GM23338 (cell line): ENCODE results near the gene PTS. TPM values are rescaled to one million over a fixed set of nuclear protein-coding genes. Genes with fewer than 3 reads are reported as not detected.

ENCODE experiments used
- ATAC-seq: fragments of 200-7000 bp; cut with Tn5 transposase; 3 replicates; pipeline ENCODE4 v1.9.1; 2020
- DNase-seq: peaks from one replicate; pipeline ENCODE4 v3.0.0-alpha.2; 2015; ENCODE audit warnings: low spot score
- H2AFZ ChIP-seq: fragments of 200-600 bp; sonication (generic); 2 replicates; pipeline ENCODE4 v1.8.0; 2016; ENCODE audit warnings: antibody characterized with exemption, mild to moderate bottlenecking, moderate library complexity
- H3F3A ChIP-seq: fragments of 200-600 bp; sonication (generic); replicated peaks from 2 replicates; pipeline ENCODE4 v1.8.0; 2017; ENCODE audit warnings: antibody characterized with exemption, mixed run types, low read depth
- H3K27ac ChIP-seq: fragments of 200-600 bp; sonication (generic); 2 replicates; pipeline ENCODE4 v1.6.1; 2016; ENCODE audit warnings: low read depth
- H3K27me3 ChIP-seq: fragments of 200-600 bp; sonication (generic); 2 replicates; pipeline ENCODE4 v1.8.0; 2016; ENCODE audit warnings: mild to moderate bottlenecking, mixed run types, moderate library complexity; ENCODE audit not compliant: insufficient read depth
- H3K36me3 ChIP-seq: fragments of 200-600 bp; sonication (generic); 2 replicates; pipeline ENCODE4 v1.8.0; 2016; ENCODE audit warnings: mild to moderate bottlenecking; ENCODE audit not compliant: insufficient read depth
- H3K4me1 ChIP-seq: fragments of 200-600 bp; sonication (generic); 2 replicates; pipeline ENCODE4 v1.8.0; 2016; ENCODE audit warnings: mild to moderate bottlenecking, moderate library complexity; ENCODE audit not compliant: insufficient read depth
- H3K4me2 ChIP-seq: fragments of 200-600 bp; sonication (generic); 2 replicates; pipeline ENCODE4 v1.7.1; 2017; ENCODE audit warnings: mixed run types
- H3K4me3 ChIP-seq: fragments of 200-600 bp; sonication (generic); 2 replicates; pipeline ENCODE4 v1.6.1; 2016; ENCODE audit warnings: mixed run types
- H3K79me2 ChIP-seq: fragments of 200-600 bp; sonication (generic); replicated peaks from 2 replicates; pipeline ENCODE4 v1.8.0; 2017; ENCODE audit warnings: mild to moderate bottlenecking; ENCODE audit not compliant: insufficient read depth
- H3K9me2 ChIP-seq: fragments of 200-600 bp; sonication (generic); 2 replicates; pipeline ENCODE4 v1.8.0; 2017; ENCODE audit not compliant: insufficient read depth
- H4K20me1 ChIP-seq: fragments of 200-600 bp; sonication (generic); replicated peaks from 2 replicates; pipeline ENCODE4 v1.8.0; 2017; ENCODE audit warnings: mild to moderate bottlenecking; ENCODE audit not compliant: insufficient read depth
- H3K27ac Mint-ChIP-seq: 2 replicates; pipeline ENCODE4 v1.8.0; 2020; ENCODE audit warnings: inconsistent platforms, mild to moderate bottlenecking, moderate library complexity, mixed read lengths
- H3K27me3 Mint-ChIP-seq: 3 replicates; pipeline ENCODE4 v1.8.0; 2022; ENCODE audit warnings: low read depth, mild to moderate bottlenecking, moderate library complexity, mixed read lengths, inconsistent platforms; ENCODE audit not compliant: insufficient read depth, poor library complexity
- H3K36me3 Mint-ChIP-seq: 3 replicates; pipeline ENCODE4 v1.8.0; 2021; ENCODE audit warnings: low read depth, mild to moderate bottlenecking, inconsistent platforms, moderate library complexity, mixed read lengths
- H3K4me1 Mint-ChIP-seq: 3 replicates; pipeline ENCODE4 v1.8.0; 2020; ENCODE audit warnings: mild to moderate bottlenecking, inconsistent platforms, mixed read lengths
- H3K4me3 Mint-ChIP-seq: 3 replicates; pipeline ENCODE4 v1.8.0; 2021; ENCODE audit warnings: moderate library complexity, mild to moderate bottlenecking, inconsistent platforms, mixed read lengths
- H3K9me3 Mint-ChIP-seq: 3 replicates; pipeline ENCODE4 v1.8.0; 2020; ENCODE audit warnings: moderate library complexity, mild to moderate bottlenecking, inconsistent platforms, mixed read lengths
- CREB1 ChIP-seq: fragments of 250-450 bp; sonication (Bioruptor Pico); IDR thresholded peaks from 2 replicates; pipeline ENCODE4 v1.5.0; 2020; ENCODE audit warnings: low read depth, mild to moderate bottlenecking, moderate library complexity
- EZH2 ChIP-seq: fragments of 200-600 bp; sonication (generic); IDR thresholded peaks from one replicate; pipeline ENCODE4 v1.8.0; 2017; ENCODE audit warnings: antibody characterized with exemption, mild to moderate bottlenecking, low read depth; ENCODE audit not compliant: unreplicated experiment
- EZH2phosphoT487 ChIP-seq: fragments of 200-600 bp; sonication (generic); IDR thresholded peaks from one replicate; pipeline ENCODE4 v1.8.1; 2018; ENCODE audit warnings: antibody characterized with exemption; ENCODE audit not compliant: unreplicated experiment
- JUNB ChIP-seq: IDR thresholded peaks from one replicate; pipeline ENCODE4 v1.6.1; 2016; ENCODE audit warnings: antibody characterized with exemption; ENCODE audit not compliant: unreplicated experiment
- NANOG ChIP-seq: IDR thresholded peaks from 2 replicates; pipeline ENCODE4 v1.6.1; 2016; ENCODE audit warnings: antibody characterized with exemption, borderline replicate concordance
- POLR2AphosphoS5 ChIP-seq: IDR thresholded peaks from 2 replicates; pipeline ENCODE4 v1.6.1; 2016; ENCODE audit warnings: antibody characterized with exemption, low read depth
- STAT1 ChIP-seq: IDR thresholded peaks from one replicate; pipeline ENCODE4 v1.6.1; 2016; ENCODE audit warnings: antibody characterized with exemption; ENCODE audit not compliant: unreplicated experiment
- ZNF114 ChIP-seq: fragments of 250-450 bp; sonication (Bioruptor Pico); IDR thresholded peaks from 2 replicates; pipeline ENCODE4 v1.5.0; 2020; ENCODE audit warnings: mild to moderate bottlenecking, moderate library complexity
- ZNF331 ChIP-seq: fragments of 250-450 bp; sonication (Bioruptor Pico); IDR thresholded peaks from 2 replicates; pipeline ENCODE4 v1.5.0; 2020; ENCODE audit warnings: low read depth, mild to moderate bottlenecking, moderate library complexity
- ZNF462 ChIP-seq: fragments of 250-450 bp; sonication (Bioruptor Pico); IDR thresholded peaks from 2 replicates; pipeline ENCODE4 v1.5.0; 2020; ENCODE audit warnings: mild to moderate bottlenecking, moderate library complexity
- polyA plus RNA-seq: library from polyadenylated mRNA; unstranded; fragments of >200 nt; fragmentation: Nextera tagmentation; extraction: Ambion mirVana; gene quantifications from 2 replicates; pipeline ENCODE4 v1.2.1, GENCODE V29; 2016
- total RNA-seq: library from RNA; depleted of rRNA; stranded (reverse); fragments of >200 nt; shearing (Covaris generic); gene quantifications from 2 replicates; pipeline ENCODE4 v1.2.3, GENCODE V29; 2014
- TF ChIP-seq, protein P1 (sequence below): IDR thresholded peaks from 2 replicates; pipeline ENCODE4 v1.6.1; 2016; ENCODE audit warnings: antibody characterized with exemption
- TF ChIP-seq, protein P2 (sequence below), 2 experiments: fragments of 200-600 bp in 1 of 2; sonication (generic) in 1 of 2; conservative IDR thresholded peaks; 2 replicates each; pipeline versions ENCODE4 v1.5.1 to v1.6.1; 2016 to 2017; ENCODE audit warnings: antibody characterized with exemption in 2 of 2, low read depth in 2 of 2, mild to moderate bottlenecking in 2 of 2, moderate library complexity in 1 of 2
- TF ChIP-seq, protein P3 (sequence below): IDR thresholded peaks from one replicate; pipeline ENCODE4 v1.6.1; 2018; ENCODE audit warnings: antibody characterized with exemption; ENCODE audit not compliant: unreplicated experiment

PTS gene
- total and polyA plus RNA-seq, 2 experiments from 2014 or later, result 19.9 to 85.5 TPM

- H3K27me3 ChIP-seq, result no peaks in the 10 kb centered on the region
- Mint-ChIP-seq H3K36me3 (no peaks in the 10 kb centered on the region; the same call in 2 of the 3 replicates), H3K4me3 (no peak overlapping the region), H3K27me3 (peaks cover 4% of the 10 kb centered on the region), H3K27ac (no peak overlapping the region), H3K4me1 (peaks cover under 1% of the 10 kb centered on the region; the same call in 2 of the 3 replicates), H3K9me3 (no peaks in the 10 kb centered on the region)
- peaks cover 3% of the 10 kb centered on the region for H3K4me1 ChIP-seq
- no peaks in the 10 kb centered on the region for H3K36me3 ChIP-seq
- no peaks in the 10 kb centered on the region for H3K79me2 ChIP-seq
- ATAC-seq, result no peak
- H3F3A ChIP-seq, result no peaks in the 10 kb centered on the region
- H2AFZ ChIP-seq, result no peak overlapping the region
- H3K27ac ChIP-seq, result no peak overlapping the region
- no peak overlapping the region for H3K4me3 ChIP-seq
- TF ChIP-seq EZH2 (no peak), EZH2phosphoT487 (no peak), POLR2AphosphoS5 (no peak), JUNB (no peak), NANOG (no peak), ZNF114 (CRISPR knock-in tag) (no peak), ZNF462 (CRISPR knock-in tag) (no peak), CREB1 (CRISPR knock-in tag) (no peak), ZNF331 (CRISPR knock-in tag) (no peak), STAT1 (no peak)
- TF ChIP-seq, protein P1, sequence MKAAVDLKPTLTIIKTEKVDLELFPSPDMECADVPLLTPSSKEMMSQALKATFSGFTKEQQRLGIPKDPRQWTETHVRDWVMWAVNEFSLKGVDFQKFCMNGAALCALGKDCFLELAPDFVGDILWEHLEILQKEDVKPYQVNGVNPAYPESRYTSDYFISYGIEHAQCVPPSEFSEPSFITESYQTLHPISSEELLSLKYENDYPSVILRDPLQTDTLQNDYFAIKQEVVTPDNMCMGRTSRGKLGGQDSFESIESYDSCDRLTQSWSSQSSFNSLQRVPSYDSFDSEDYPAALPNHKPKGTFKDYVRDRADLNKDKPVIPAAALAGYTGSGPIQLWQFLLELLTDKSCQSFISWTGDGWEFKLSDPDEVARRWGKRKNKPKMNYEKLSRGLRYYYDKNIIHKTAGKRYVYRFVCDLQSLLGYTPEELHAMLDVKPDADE, result no peak
- TF ChIP-seq, protein P2, sequence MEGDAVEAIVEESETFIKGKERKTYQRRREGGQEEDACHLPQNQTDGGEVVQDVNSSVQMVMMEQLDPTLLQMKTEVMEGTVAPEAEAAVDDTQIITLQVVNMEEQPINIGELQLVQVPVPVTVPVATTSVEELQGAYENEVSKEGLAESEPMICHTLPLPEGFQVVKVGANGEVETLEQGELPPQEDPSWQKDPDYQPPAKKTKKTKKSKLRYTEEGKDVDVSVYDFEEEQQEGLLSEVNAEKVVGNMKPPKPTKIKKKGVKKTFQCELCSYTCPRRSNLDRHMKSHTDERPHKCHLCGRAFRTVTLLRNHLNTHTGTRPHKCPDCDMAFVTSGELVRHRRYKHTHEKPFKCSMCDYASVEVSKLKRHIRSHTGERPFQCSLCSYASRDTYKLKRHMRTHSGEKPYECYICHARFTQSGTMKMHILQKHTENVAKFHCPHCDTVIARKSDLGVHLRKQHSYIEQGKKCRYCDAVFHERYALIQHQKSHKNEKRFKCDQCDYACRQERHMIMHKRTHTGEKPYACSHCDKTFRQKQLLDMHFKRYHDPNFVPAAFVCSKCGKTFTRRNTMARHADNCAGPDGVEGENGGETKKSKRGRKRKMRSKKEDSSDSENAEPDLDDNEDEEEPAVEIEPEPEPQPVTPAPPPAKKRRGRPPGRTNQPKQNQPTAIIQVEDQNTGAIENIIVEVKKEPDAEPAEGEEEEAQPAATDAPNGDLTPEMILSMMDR (conservative IDR thresholded peaks at IDR 0.05; ENCODE audit: low read depth in 2 of 2), result no peak
- TF ChIP-seq, protein P3, sequence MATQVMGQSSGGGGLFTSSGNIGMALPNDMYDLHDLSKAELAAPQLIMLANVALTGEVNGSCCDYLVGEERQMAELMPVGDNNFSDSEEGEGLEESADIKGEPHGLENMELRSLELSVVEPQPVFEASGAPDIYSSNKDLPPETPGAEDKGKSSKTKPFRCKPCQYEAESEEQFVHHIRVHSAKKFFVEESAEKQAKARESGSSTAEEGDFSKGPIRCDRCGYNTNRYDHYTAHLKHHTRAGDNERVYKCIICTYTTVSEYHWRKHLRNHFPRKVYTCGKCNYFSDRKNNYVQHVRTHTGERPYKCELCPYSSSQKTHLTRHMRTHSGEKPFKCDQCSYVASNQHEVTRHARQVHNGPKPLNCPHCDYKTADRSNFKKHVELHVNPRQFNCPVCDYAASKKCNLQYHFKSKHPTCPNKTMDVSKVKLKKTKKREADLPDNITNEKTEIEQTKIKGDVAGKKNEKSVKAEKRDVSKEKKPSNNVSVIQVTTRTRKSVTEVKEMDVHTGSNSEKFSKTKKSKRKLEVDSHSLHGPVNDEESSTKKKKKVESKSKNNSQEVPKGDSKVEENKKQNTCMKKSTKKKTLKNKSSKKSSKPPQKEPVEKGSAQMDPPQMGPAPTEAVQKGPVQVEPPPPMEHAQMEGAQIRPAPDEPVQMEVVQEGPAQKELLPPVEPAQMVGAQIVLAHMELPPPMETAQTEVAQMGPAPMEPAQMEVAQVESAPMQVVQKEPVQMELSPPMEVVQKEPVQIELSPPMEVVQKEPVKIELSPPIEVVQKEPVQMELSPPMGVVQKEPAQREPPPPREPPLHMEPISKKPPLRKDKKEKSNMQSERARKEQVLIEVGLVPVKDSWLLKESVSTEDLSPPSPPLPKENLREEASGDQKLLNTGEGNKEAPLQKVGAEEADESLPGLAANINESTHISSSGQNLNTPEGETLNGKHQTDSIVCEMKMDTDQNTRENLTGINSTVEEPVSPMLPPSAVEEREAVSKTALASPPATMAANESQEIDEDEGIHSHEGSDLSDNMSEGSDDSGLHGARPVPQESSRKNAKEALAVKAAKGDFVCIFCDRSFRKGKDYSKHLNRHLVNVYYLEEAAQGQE, result no peak
- no peak for DNase-seq
- H4K20me1 ChIP-seq, result no peaks in the 10 kb centered on the region
- H3K9me2 ChIP-seq, result no peaks in the 10 kb centered on the region
- no peak overlapping the region for H3K4me2 ChIP-seq
These were observed 46.6 kb upstream of the PTS start for GRCh38 chr11:112179601-112180000.
